GM15510 (cell line): ENCODE results near the gene CDC42SE2.

Source experiments
- POLR2A ChIP-seq: IDR thresholded peaks from 3 replicates; pipeline ENCODE4 v1.6.1; 2011; ENCODE audit warnings: borderline replicate concordance; ENCODE audit not compliant: insufficient read length; ENCODE audit errors: extremely low read depth

Gene CDC42SE2

DNA sequence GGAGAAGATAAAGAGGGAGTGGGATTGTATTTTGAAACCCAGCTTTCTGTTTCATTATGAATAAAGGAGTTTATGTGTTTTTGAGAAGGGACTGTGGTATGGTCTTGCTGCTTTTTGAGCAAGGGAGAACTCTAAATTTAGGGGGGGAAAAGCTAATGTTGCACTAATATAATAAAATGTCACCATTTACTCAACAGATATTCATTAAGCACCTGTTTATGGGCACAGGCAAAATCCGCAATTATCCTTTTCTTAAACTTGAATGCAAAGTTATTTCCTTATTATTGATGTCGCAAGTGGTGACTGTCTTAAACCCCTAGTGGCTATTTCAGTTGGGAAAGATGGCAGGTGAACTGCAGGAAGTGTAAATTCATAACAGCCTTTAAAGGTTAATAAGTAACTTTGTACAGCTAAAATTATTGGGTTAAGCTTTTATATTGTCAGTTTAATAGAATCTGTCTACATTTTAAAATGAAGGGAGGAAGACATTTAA is 1.5 kb downstream of the CDC42SE2 start:
- TF ChIP-seq POLR2A = no peak

DNA sequence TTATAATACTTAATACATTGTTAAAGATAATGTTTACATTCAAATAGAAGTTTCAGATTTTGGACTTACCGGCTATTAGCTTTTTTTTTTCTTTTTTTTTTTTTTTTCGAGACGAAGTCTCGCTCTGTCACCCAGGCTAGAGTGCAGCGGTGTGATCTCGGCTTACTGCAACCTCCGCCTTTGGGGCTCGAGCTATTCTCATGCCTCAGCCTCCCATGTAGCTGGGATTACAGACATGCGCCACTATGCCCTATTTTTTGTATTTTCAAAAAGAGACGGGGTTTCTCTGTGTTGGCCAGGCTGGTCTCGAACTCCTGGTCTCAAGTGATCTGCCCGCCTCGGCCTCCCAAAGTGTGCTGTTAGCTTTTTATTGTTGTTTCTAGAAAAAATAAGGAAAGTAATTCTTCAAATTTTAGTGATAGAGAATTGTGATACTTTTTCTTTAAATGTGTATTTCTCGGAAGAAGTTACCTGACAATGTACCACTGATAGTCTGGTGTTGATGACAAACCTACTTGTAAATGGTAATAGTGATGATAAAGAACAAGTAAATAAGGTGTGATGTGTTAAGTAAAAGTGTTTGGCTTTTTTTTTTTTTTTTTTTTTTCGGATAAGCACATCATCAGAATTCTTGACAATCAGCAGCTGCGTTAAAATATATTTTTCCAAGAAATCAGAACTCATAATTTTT is 2.7 kb downstream of the CDC42SE2 start:
- no peak for TF ChIP-seq POLR2A

DNA sequence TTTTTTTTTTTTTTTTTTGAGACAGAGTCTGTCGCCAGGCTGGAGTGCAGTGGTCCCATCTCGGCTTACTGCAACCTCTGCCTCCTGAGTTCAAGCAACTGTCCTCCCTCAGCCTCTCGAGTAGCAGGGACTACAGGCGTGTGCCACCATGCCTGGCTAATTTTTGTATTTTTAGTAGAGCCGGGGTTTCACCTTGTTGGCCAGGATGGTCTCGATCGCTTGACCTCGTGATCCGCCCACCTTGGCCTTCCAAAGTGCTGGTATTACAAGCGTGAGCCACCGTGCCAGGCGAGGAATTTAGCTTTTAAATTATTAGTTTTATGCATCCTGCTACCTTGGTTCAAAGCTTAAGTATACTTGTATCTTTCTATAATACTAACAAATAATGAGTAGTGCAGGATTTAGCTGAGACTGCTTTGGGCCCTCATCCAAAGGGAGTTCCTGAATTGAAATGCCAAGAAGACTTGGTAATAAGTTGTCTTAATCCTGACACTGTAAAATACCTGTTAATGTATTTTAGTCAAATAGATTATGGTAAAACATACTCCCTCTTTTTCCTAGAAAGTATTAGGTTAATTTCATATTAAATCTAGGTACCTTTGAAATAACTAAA is 5.0 kb downstream of the CDC42SE2 start:
- no peak for TF ChIP-seq POLR2A

DNA sequence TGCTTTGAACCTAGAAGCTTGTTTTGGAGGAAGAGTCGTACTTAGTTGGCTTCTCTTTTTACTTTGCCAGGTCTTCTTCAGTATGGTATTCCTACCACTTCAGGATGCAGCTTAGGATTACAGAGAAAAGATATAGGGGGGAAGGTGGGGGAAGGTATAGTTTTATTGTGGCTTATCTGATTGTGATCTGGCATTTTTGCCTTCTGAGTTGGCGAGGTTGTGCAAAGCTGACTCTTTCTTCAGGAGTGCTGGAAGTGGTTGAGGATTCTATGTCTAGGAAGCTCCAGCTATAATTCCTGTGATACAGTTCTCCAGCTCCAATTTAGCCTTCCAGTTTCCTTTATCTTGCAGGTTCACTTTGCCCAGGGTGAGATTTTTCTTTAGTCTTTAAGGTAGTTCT is 7.0 kb downstream of the CDC42SE2 start:
- TF ChIP-seq POLR2A = no peak

DNA sequence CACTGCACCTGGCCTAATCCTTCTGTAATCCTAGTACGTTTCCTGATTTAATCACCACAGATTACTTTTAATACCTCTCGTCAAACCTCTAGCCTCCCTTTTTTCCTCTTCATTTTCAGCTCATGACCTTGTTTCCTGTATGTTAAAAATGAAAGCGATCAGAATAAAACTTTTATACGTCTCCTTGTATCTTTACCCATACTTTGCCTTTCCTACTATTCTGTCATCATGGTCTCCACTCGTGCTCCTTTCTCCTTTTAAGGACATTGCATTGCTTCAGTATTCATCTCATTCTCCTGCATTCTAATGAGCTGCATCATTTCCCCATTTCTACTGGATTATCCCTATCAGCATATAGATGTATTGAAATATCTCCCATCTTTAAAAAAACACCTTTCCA is 8.5 kb downstream of the CDC42SE2 start:
- TF ChIP-seq POLR2A = no peak

DNA sequence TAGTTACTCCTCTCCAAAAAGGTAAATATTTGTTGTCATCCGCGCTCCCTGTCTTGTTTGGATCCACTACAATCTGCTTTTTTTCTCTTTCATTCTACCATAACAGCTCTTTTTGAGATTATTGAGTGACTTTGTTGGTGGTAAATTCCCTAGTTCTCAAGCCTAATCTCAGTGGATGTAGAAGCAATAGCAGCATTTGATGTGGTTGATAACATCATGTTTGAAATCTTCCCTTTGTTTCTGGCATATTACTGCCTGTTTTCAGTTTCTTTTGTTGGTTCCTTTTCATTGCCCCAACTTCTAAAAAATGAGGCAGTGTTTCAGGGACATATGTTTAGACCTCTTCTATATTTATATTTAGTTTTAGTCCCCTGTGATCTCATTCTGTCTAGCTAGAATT is 8.9 kb downstream of the CDC42SE2 start:
- no peak for TF ChIP-seq POLR2A

DNA sequence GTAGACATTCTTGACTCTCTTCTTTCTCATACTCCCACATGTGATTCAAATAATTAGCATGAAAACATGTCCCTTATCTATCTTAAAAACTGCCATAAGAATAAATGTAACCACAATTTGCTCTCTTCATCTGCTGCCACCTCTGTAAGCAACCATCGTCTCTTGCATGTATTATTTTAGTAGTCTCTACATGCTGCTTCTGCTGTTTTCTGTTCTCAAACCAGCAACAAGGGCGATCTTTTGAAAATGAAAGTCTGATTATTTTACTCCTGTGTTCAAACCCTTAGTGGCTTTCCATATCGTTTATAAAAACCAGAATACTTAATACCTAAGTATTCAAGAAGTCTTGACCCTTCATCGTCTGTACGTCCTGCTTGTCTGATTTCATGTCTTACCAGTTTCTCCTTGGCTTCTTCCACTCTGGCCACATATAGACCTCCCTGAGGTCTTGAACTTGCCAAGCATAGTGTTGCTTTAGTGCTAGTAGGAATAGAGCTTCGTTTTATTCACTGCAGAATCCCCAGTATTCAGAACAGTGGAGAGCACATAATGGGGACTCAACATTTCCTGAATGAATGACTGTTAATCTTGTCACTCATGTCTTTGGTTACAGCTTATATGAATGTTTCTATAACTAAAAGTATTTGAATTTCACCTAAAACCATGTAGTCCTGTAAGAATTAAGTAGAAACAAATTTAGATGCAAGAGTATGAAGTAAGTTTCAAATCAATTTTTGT is 10.6 kb downstream of the CDC42SE2 start:
- TF ChIP-seq POLR2A = no peak

DNA sequence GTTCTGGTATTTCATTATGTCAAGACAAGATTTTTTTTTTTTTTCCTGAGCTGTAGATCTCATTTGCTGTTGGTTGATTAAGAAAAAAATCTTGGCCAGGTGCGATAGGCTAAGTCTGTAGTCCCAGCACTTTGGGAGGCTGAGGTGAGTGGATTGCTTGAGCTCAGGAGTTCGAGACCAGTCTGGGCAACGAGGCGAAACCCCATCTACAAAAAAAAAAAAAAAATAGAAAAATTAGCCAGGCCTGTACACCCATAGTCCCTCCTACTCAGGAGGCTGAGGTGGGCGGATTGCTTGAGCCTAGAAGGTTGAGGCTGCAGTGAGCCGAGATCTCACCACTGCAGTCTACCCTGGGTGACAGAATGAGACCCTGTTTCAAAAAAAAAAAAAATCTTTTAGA is 12.2 kb downstream of the CDC42SE2 start:
- TF ChIP-seq POLR2A = no peak

DNA sequence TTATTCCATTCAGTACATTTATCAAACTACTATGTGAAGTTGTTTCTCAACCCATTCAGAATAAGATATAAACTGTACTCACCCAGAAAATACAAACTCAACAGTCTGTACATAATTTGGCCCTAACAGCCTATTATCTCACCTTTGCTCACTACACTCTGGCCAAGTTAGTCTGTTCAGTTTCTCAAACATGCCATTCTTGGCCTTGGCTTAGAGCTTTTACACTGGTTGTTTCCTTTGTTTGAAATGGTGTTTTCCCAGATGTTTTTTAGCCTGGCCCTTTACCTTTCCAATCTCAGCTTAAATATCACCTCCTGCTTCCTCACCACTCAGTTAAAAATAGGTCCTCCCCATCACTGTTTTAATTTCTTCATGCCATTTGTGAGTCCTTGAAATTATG is 13.6 kb downstream of the CDC42SE2 start:
- TF ChIP-seq POLR2A = no peak

DNA sequence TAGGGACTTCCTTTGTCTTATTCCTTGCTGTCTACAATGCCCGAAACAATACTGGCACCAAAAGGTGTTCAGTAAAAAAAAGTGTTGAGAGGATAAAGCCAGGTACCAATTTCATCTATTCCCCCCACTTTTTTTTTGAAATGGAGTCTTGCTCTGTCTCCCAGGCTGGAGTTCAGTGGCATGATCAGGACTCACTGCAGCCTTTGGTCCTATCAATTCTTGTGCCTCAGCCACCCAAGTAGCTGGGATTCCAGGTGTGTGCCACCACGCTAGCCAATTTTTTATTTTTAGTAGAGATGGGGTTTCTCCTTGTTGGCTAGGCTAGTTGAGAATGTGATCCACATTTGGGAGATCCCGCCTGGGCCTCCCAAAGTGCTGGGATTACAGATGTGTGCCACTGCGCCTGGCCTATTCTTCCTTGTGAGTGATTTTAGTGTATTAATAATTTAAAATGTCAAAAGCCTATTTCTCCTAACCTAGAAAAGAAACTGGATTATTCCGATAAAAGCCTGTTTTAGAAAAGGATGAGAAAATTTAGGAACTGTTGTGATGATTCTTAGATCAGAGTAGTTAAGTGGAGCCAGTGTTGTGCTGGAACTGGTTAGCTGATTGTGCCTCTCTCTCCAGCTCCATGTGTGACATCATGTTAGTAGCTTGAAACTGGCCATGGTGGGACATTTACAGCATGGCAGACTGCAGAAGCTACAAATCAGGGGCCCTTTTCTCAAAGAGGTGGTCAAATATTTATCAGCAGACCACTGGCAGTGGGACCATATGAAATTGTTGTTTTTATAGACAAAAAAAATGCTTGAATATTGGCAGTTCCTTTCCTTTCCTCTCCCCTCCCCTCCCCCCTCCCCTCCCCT is 14.3 kb downstream of the CDC42SE2 start:
- TF ChIP-seq POLR2A = no peak

DNA sequence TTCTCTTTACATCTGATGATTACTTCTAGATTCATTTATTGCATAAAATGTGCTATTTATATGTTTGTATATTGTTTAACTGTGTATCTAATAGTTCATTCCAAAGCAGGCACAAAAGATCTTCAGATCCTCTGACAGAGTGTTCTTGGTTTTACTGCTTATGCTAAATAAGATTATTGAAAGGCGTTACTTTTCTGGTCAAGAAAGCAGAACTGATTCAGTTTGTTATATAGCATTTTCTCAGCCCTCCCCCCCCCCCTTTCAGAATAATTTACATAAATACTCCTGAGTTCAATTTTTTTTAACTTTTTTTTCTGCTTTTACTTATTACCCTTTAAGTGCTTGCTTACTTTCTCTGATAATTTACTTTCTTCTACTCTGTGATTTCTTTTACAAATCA is 15.4 kb downstream of the CDC42SE2 start:
- no peak for TF ChIP-seq POLR2A

DNA sequence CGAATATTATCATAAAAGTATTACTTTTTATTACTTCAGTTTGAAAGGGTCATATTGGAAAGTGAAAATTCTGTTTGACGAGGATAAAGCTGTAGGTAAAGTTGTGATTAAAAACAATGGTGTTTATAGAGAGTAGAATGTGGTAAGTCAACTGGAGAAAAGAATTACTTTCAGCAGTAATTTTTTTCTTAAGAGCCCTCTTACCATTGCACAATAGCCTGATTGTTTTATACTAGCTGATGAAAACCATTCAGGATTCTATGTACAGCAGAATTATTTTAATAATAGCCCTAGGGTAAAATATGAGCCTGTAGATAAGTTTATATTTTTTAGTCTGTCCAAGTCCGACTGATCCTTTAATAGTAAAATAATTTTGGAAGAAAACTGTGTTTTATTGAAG is 16.6 kb downstream of the CDC42SE2 start:
- no peak for TF ChIP-seq POLR2A

DNA sequence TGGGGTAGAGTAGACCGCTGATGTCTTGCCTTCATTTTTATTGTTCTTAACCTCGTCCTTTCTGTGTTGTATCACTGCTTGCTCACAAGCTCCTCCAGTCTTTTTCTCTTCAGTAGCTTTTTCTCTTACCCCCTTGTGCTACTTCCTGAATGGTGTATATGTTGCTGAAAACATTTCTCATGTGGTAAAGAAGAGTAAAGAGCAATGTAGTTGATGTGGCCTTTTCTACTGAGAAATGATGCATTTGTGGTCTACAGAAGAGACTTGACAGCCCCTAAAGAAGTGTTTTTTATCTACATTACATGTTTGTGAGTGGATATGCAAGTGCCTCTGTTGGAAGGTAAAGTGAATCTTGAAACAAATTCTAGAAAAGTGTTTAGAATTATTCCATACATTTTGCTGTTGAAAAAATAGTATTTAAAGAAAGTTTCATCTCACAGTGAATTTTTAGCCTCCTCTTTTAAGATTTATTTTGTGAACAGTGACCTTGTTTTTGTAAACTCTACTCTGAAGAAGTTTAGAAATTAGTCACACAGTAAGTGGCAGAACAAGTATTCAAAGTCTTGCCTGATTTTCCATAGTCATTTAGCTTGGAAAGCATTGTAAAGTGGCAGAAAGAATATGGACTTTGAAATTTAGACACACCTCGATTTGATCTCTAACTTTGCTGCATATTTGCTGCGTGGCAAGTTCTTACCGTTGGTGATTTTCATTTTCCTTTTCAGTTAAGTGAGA is 17.4 kb downstream of the CDC42SE2 start:
- no peak for TF ChIP-seq POLR2A

DNA sequence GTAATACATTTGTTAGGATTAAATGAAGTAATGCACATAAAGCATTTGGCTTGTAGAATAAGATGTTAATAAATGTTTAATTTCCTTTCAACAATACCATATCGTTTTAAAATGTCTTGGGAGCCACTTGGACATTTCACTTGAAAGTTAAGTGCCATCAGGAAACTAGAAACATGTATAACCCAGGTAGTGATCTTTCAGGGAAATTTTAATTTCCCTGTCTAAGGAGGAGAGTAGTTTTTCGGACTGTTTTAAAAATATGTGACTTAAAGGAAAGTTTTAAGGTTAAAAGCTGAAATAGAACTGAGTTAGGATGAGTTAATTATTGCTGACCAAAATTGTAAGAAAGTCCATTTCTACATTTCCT is 18.0 kb downstream of the CDC42SE2 start:
- TF ChIP-seq POLR2A = no peak
